Choroid plexus epithelial cell (primary cell): ENCODE data around the gene NDUFS7.

Source experiments
- DNase-seq: peaks from one replicate; pipeline ENCODE4 v3.0.0-alpha.2; 2010; ENCODE audit warnings: low read depth
- H3K4me3 ChIP-seq: 2 replicates; pipeline ENCODE4 v1.5.1; 2011; ENCODE audit warnings: low read depth, mild to moderate bottlenecking, control low read depth, low read length, moderate library complexity
- CTCF ChIP-seq: conservative IDR thresholded peaks from 2 replicates; pipeline ENCODE4 v1.5.1; 2011; ENCODE audit warnings: low read depth, mild to moderate bottlenecking, control low read depth, inconsistent platforms, low read length, moderate library complexity

The NDUFS7 gene

GRCh38 chr19:1351381-1351851 is 32.3 kb upstream of the NDUFS7 start:
- no peak overlapping the region for H3K4me3 ChIP-seq
- no peak for TF ChIP-seq CTCF
- no peak for DNase-seq

- no peak for TF ChIP-seq CTCF
- DNase-seq, result no peak
- no peak overlapping the region for H3K4me3 ChIP-seq
These were observed 30.6 kb upstream of the NDUFS7 start for GRCh38 chr19:1353144-1353543.

- TF ChIP-seq CTCF, result no peak
- DNase-seq, result no peak
These were observed 28.6 kb upstream of the NDUFS7 start for GRCh38 chr19:1354970-1355567.

GRCh38 chr19:1355568-1356507 is 27.9 kb upstream of the NDUFS7 start:
- H3K4me3 ChIP-seq, result peak overlapping the region; percentile 83
- TF ChIP-seq CTCF, result no peak
- DNase-seq, result peak; percentile 22

More at GRCh38 chr19:1354970-1355567, 28.6 kb upstream of the NDUFS7 start:
- H3K4me3 ChIP-seq, result peak overlapping the region; percentile 83

GRCh38 chr19:1356508-1356865 is 27.2 kb upstream of the NDUFS7 start:
- H3K4me3 ChIP-seq, result peak overlapping the region; percentile 83
- no peak for DNase-seq
- no peak for TF ChIP-seq CTCF

- DNase-seq, result no peak
These were observed 26.1 kb upstream of the NDUFS7 start for GRCh38 chr19:1357531-1358109.

More at GRCh38 chr19:1357531-1358109, 26.1 kb upstream of the NDUFS7 start:
- no peak for TF ChIP-seq CTCF
- no peak overlapping the region for H3K4me3 ChIP-seq
